ENCODE measurements around the gene TCL1B. TPM values are rescaled to one million over a fixed set of nuclear protein-coding genes. Genes with fewer than 3 reads are reported as not detected.

Gene TCL1B
- total and polyA plus RNA-seq, 7 donors = 1.1 TPM; not detected in 6

GRCh38 chr14:95700221-95700976 is 14.2 kb downstream of the TCL1B start:
- H3K36me3 ChIP-seq = no peaks in the 10 kb centered on the region
- H3K27me3 ChIP-seq = peaks cover 0 to 7% (median 0%) of the 10 kb centered on the region in 3 donors
- H3K9me3 ChIP-seq = no peaks in the 10 kb centered on the region
- intact Hi-C loops (cut with DNase I) = no loop called here
- H3K4me1 ChIP-seq = peaks cover 0 to 14% (median 5%) of the 10 kb centered on the region in 4 donors
- no peak overlapping the region for H3K27ac ChIP-seq
- no peak for TF ChIP-seq CTCF (IDR thresholded peaks at IDR 0.05)
- no peak for TF ChIP-seq POLR2AphosphoS5 (IDR thresholded peaks at IDR 0.05)
- TF ChIP-seq EP300 (IDR thresholded peaks at IDR 0.05) = no peak
- TF ChIP-seq POLR2A (IDR thresholded peaks at IDR 0.05) = no peak
- DNase-seq = no peak
- WGBS, 2 donors = 50 to 53% methylated on average over 5 of the region's 5 CpGs
- no peak overlapping the region for H3K4me3 ChIP-seq

GRCh38 chr14:95701846-95702221 is 15.6 kb downstream of the TCL1B start:
- Histone ChIP-seq H3K4me3 (no peak overlapping the region), H3K9me3 (no peaks in the 10 kb centered on the region), H3K27ac (no peak overlapping the region), H3K36me3 (no peaks in the 10 kb centered on the region), H3K27me3 (peaks cover 0 to 10% (median 0%) of the 10 kb centered on the region in 3 donors), H3K4me1 (peaks cover 0 to 14% (median 5%) of the 10 kb centered on the region in 4 donors)
- 26 to 40% methylated on average over 4 of the region's 4 CpGs for WGBS, 2 donors
- intact Hi-C loops (cut with DNase I) = no loop called here
- no peak for DNase-seq
- TF ChIP-seq CTCF (IDR thresholded peaks at IDR 0.05) (no peak), POLR2A (IDR thresholded peaks at IDR 0.05) (no peak), EP300 (IDR thresholded peaks at IDR 0.05) (no peak), POLR2AphosphoS5 (IDR thresholded peaks at IDR 0.05) (no peak)

GRCh38 chr14:95703341-95703740 is 17.1 kb downstream of the TCL1B start:
- Histone ChIP-seq H3K27ac (no peak overlapping the region), H3K4me1 (peaks cover 0 to 14% (median 5%) of the 10 kb centered on the region in 4 donors), H3K27me3 (peaks cover 0 to 10% (median 0%) of the 10 kb centered on the region in 3 donors), H3K36me3 (no peaks in the 10 kb centered on the region), H3K4me3 (no peak overlapping the region), H3K9me3 (no peaks in the 10 kb centered on the region)
- no peak for TF ChIP-seq POLR2A (IDR thresholded peaks at IDR 0.05)
- intact Hi-C loops (cut with DNase I) = no loop called here
- 75 to 80% methylated on average over 3 of the region's 3 CpGs for WGBS, 2 donors
- DNase-seq = no peak

- Histone ChIP-seq H3K27me3 (peaks cover 0 to 10% (median 0%) of the 10 kb centered on the region in 3 donors), H3K4me3 (no peak overlapping the region), H3K36me3 (no peaks in the 10 kb centered on the region), H3K27ac (no peak overlapping the region), H3K4me1 (peaks cover 0 to 14% (median 5%) of the 10 kb centered on the region in 4 donors), H3K9me3 (no peaks in the 10 kb centered on the region)
- intact Hi-C loops (cut with DNase I) = no loop called here
- 65 to 69% methylated on average over 3 of the region's 3 CpGs for WGBS, 2 donors
- TF ChIP-seq POLR2AphosphoS5 (IDR thresholded peaks at IDR 0.05) (no peak), POLR2A (IDR thresholded peaks at IDR 0.05) (no peak), CTCF (IDR thresholded peaks at IDR 0.05) (no peak), EP300 (IDR thresholded peaks at IDR 0.05) (no peak)
- DNase-seq = no peak
Observed at GRCh38 chr14:95703805-95704204, 17.6 kb downstream of the TCL1B start.

- Histone ChIP-seq H3K36me3 (no peaks in the 10 kb centered on the region), H3K27me3 (peaks cover 0 to 10% (median 0%) of the 10 kb centered on the region in 3 donors), H3K4me1 (peaks cover 0 to 2% (median 0%) of the 10 kb centered on the region in 4 donors), H3K4me3 (no peak overlapping the region), H3K27ac (no peak overlapping the region), H3K9me3 (no peaks in the 10 kb centered on the region)
- DNase-seq = no peak
- TF ChIP-seq POLR2AphosphoS5 (IDR thresholded peaks at IDR 0.05) (no peak), POLR2A (IDR thresholded peaks at IDR 0.05) (no peak), EP300 (IDR thresholded peaks at IDR 0.05) (no peak), CTCF (IDR thresholded peaks at IDR 0.05) (no peak)
- intact Hi-C loops (cut with DNase I) = no loop called here
- WGBS, 2 donors = 90 to 92% methylated on average over 4 of the region's 4 CpGs
Observed at GRCh38 chr14:95705518-95705917, 19.3 kb downstream of the TCL1B start.
